ENCODE measurements around the gene STUM.

Gene STUM

GRCh38 chr1:226625832-226626576 lies 77.4 kb downstream of the STUM start:
- H3K27ac ChIP-seq: no peak overlapping the region
- no peak for TF ChIP-seq ZFX (IDR thresholded peaks at IDR 0.05)
- TF ChIP-seq CTCF (conservative IDR thresholded peaks at IDR 0.05): no peak

GRCh38 chr1:226626577-226626956 lies 78.0 kb downstream of the STUM start:
- no peak overlapping the region for H3K27ac ChIP-seq
- TF ChIP-seq CTCF (conservative IDR thresholded peaks at IDR 0.05) (peak; percentile 99), ZFX (IDR thresholded peaks at IDR 0.05) (no peak)

- no peak overlapping the region for H3K27ac ChIP-seq
- TF ChIP-seq CTCF (conservative IDR thresholded peaks at IDR 0.05) (no peak), ZFX (IDR thresholded peaks at IDR 0.05) (no peak)
Observed at GRCh38 chr1:226627050-226627755, 78.6 kb downstream of the STUM start.

- no peak overlapping the region for H3K27ac ChIP-seq
- no peak for TF ChIP-seq CTCF (conservative IDR thresholded peaks at IDR 0.05)
Observed at GRCh38 chr1:226627924-226628611, 79.5 kb downstream of the STUM start.

- no peak for TF ChIP-seq ZFX (IDR thresholded peaks at IDR 0.05)
- TF ChIP-seq CTCF (conservative IDR thresholded peaks at IDR 0.05): no peak
Observed at GRCh38 chr1:226628612-226629155, 80.1 kb downstream of the STUM start.

GRCh38 chr1:226629210-226629895 lies 80.8 kb downstream of the STUM start:
- H3K27ac ChIP-seq: no peak overlapping the region
- no peak for TF ChIP-seq ZFX (IDR thresholded peaks at IDR 0.05)
- TF ChIP-seq CTCF (conservative IDR thresholded peaks at IDR 0.05): no peak

More at GRCh38 chr1:226628612-226629155, 80.1 kb downstream of the STUM start:
- no peak overlapping the region for H3K27ac ChIP-seq
